Ishikawa (cell line): ENCODE results near the gene ZFR.

ENCODE experiments used
- CEBPB ChIP-seq: IDR thresholded peaks from 2 replicates; pipeline ENCODE4 v1.6.1; 2012
- CREB1 ChIP-seq: IDR thresholded peaks from 2 replicates; pipeline ENCODE4 v1.6.1; 2012; ENCODE audit warnings: low read depth
- EGR1 ChIP-seq: IDR thresholded peaks from 2 replicates; pipeline ENCODE4 v1.6.1; 2012
- EP300 ChIP-seq: IDR thresholded peaks from 2 replicates; pipeline ENCODE4 v1.6.1; 2012; ENCODE audit warnings: borderline replicate concordance
- FOXM1 ChIP-seq: IDR thresholded peaks from 2 replicates; pipeline ENCODE4 v1.6.1; 2012; ENCODE audit warnings: low read depth, borderline replicate concordance
- NFIC ChIP-seq: IDR thresholded peaks from 2 replicates; pipeline ENCODE4 v1.6.1; 2012
- RAD21 ChIP-seq: IDR thresholded peaks from 2 replicates; pipeline ENCODE4 v1.6.1; 2012; ENCODE audit warnings: low read depth
- TAF1 ChIP-seq: IDR thresholded peaks from 2 replicates; pipeline ENCODE4 v1.6.1; 2012; ENCODE audit warnings: low read depth, mild to moderate bottlenecking
- TCF12 ChIP-seq: IDR thresholded peaks from 2 replicates; pipeline ENCODE4 v1.6.1; 2012; ENCODE audit warnings: low read depth
- TEAD4 ChIP-seq: IDR thresholded peaks from 2 replicates; pipeline ENCODE4 v1.6.1; 2012
- USF1 ChIP-seq: IDR thresholded peaks from 2 replicates; pipeline ENCODE4 v1.6.1; 2012
- YY1 ChIP-seq: IDR thresholded peaks from 2 replicates; pipeline ENCODE4 v1.6.1; 2012; ENCODE audit warnings: low read depth
- ZBTB7A ChIP-seq: IDR thresholded peaks from 2 replicates; pipeline ENCODE4 v1.6.1; 2012; ENCODE audit warnings: low read depth
- TF ChIP-seq, protein P1 (sequence below): IDR thresholded peaks from 2 replicates; pipeline ENCODE4 v1.6.1; 2012; ENCODE audit warnings: low read depth, mild to moderate bottlenecking
- TF ChIP-seq, protein P2 (sequence below): IDR thresholded peaks from 2 replicates; pipeline ENCODE4 v1.6.1; 2012

Gene ZFR

DNA sequence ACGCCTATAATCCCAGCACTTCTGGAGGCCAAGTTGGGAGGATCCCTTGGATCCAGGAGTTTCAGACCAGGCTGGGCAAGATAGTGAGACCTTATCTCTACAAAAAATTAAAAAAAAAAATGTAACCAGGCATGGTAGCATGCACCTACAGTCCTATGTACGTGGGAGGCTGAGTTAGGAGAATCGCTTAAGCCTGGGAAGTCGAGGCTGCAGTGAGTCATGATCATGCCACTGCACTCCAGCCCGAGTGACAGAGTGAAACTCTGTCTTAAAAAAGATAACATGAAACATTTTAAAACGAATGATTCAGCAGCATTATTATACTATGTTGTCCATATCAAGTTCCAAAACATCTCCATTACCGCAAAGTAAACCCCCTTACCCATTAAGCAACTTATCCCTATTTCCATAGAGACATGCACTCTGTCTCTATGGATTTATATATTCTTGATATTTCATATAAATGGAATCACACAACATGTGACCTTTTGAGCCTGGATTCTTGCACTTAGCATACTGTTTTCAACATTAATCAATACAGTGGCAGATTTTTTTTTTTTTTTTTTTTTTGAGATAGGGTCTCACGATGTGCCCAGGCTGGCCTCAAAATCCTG, 74.9 kb downstream of the ZFR start:
- TF ChIP-seq, protein P1, sequence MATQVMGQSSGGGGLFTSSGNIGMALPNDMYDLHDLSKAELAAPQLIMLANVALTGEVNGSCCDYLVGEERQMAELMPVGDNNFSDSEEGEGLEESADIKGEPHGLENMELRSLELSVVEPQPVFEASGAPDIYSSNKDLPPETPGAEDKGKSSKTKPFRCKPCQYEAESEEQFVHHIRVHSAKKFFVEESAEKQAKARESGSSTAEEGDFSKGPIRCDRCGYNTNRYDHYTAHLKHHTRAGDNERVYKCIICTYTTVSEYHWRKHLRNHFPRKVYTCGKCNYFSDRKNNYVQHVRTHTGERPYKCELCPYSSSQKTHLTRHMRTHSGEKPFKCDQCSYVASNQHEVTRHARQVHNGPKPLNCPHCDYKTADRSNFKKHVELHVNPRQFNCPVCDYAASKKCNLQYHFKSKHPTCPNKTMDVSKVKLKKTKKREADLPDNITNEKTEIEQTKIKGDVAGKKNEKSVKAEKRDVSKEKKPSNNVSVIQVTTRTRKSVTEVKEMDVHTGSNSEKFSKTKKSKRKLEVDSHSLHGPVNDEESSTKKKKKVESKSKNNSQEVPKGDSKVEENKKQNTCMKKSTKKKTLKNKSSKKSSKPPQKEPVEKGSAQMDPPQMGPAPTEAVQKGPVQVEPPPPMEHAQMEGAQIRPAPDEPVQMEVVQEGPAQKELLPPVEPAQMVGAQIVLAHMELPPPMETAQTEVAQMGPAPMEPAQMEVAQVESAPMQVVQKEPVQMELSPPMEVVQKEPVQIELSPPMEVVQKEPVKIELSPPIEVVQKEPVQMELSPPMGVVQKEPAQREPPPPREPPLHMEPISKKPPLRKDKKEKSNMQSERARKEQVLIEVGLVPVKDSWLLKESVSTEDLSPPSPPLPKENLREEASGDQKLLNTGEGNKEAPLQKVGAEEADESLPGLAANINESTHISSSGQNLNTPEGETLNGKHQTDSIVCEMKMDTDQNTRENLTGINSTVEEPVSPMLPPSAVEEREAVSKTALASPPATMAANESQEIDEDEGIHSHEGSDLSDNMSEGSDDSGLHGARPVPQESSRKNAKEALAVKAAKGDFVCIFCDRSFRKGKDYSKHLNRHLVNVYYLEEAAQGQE: no peak
- TF ChIP-seq YY1: no peak
- no peak for TF ChIP-seq NFIC
- TF ChIP-seq EP300: no peak
- no peak for TF ChIP-seq CREB1
- TF ChIP-seq CEBPB: no peak

GRCh38 chr5:32369032-32369431, 75.5 kb downstream of the ZFR start:
- TF ChIP-seq TAF1 (no peak), TEAD4 (no peak), NFIC (no peak), ZBTB7A (no peak), USF1 (no peak)
- TF ChIP-seq, protein P1: no peak

DNA sequence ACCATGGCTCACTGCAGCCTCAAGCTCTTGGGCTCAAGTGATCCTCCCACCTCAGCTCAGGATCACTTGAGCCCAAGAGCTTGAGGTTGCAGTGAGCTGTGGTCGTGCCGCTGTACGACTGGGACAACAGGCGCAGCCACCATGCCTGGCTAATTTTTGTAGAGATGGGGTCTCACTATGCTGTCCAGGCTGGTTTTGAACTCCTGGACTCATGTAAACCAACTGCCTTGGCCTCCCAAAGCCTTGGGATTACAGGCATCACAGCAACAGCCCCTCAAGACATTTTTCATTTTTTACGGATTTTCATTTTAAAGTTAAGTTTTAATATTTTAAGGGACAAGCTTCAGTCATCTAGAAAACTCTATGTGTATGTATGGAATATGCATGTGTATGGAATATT, 78.9 kb downstream of the ZFR start:
- TF ChIP-seq CREB1: no peak

DNA sequence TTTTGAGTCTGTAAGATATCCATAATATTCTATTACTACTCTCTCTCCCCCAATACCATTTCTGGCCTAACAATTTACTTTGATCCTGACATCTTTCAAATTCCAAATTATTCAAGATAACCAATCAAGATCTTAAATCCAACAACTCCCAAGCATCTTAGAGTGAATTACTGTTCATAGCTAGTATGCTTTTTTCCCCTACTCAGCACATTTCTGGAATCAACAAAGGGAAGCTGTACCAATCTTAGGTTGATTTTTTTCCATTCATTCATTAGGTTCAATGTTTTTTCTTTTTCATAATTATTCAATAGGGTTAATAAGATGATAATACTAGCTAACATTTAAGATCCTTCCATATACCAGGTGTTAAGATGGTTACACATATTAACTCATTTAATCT, 81.5 kb downstream of the ZFR start:
- TF ChIP-seq, protein P1: no peak
- TF ChIP-seq, protein P2, sequence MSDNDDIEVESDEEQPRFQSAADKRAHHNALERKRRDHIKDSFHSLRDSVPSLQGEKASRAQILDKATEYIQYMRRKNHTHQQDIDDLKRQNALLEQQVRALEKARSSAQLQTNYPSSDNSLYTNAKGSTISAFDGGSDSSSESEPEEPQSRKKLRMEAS: no peak
- no peak for TF ChIP-seq EGR1
- TF ChIP-seq FOXM1: no peak

- TF ChIP-seq RAD21: no peak
- no peak for TF ChIP-seq CEBPB
- no peak for TF ChIP-seq TCF12
- TF ChIP-seq EP300: no peak
- TF ChIP-seq ZBTB7A: no peak
- no peak for TF ChIP-seq FOXM1
Observed at GRCh38 chr5:32362527-32362926, 82.0 kb downstream of the ZFR start.

- TF ChIP-seq YY1: no peak
- TF ChIP-seq USF1: no peak
- TF ChIP-seq, protein P1: no peak
- no peak for TF ChIP-seq NFIC
- TF ChIP-seq FOXM1: no peak
- TF ChIP-seq CEBPB: no peak
- TF ChIP-seq TCF12: no peak
- TF ChIP-seq, protein P2: no peak
- TF ChIP-seq ZBTB7A: no peak
- no peak for TF ChIP-seq EP300
- no peak for TF ChIP-seq TEAD4
- TF ChIP-seq CREB1: no peak
- no peak for TF ChIP-seq TAF1
- TF ChIP-seq EGR1: no peak
- TF ChIP-seq RAD21: no peak
Observed at GRCh38 chr5:32360906-32361305, 83.6 kb downstream of the ZFR start.
